ENCODE data around the gene CPEB1. TPM values are rescaled to one million over a fixed set of nuclear protein-coding genes. Genes with fewer than 3 reads are reported as not detected.

The CPEB1 gene
- total RNA-seq, 1 experiment from 2014 or later: 1.0 TPM

DNA sequence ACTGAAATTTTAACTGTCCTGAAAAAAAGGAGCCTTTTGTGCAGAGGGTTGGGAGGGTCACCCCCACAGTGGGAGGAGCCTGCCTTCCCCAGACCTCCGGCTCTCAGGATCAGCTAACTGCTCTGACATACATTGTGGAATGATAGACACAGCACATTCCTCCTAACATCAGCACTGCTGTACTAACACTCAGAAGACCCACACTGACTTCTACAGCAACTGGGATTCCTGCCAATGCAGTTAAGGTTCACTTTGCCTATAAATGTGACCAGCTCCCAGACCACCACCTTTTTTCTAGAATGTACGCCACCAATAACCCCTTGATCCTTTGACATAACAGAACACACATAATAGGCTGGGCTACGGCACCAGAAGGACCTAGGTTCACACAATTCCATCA, 3.2 kb downstream of the CPEB1 start:
- DNase-seq: no peak
- peaks cover 19% of the 10 kb centered on the region; the same call in 1 of the 2 replicates for H3K27me3 ChIP-seq (ENCODE audit: insufficient read depth, low read length)
- no peak overlapping the region for H4K8ac ChIP-seq (replicated peaks; ENCODE audit: insufficient read length, low read depth, low read length)
- peaks cover 2% of the 10 kb centered on the region for H3K23me2 ChIP-seq (ENCODE audit: insufficient read length, low read depth, low read length, poor library complexity, severe bottlenecking)
- peaks cover 88% of the 10 kb centered on the region for H3K27me3 Mint-ChIP-seq (ENCODE audit: low read depth)
- H3K18ac ChIP-seq (ENCODE audit: insufficient read length, low read depth, low read length): no peak overlapping the region
- no peak overlapping the region for H2BK15ac ChIP-seq (ENCODE audit: low read depth, low read length)
- no peak overlapping the region for H3K9ac ChIP-seq (ENCODE audit: extremely low read depth, insufficient read length, low read length)
- no peaks in the 10 kb centered on the region for H3K4me1 ChIP-seq (ENCODE audit: insufficient read depth, low read length)
- no peak overlapping the region for H3K27ac Mint-ChIP-seq
- no CpG with 5 or more reads among the region's 3 CpGs for WGBS (ENCODE audit: extremely low coverage, insufficient read length, low lambda C conversion rate)
- H4K91ac ChIP-seq (ENCODE audit: insufficient read length, low read depth, low read length): no peak overlapping the region
- no peak overlapping the region for H3K14ac ChIP-seq (ENCODE audit: insufficient read depth, low read length)
- H3K56ac ChIP-seq (ENCODE audit: insufficient read length, low read depth, low read length): no peak overlapping the region
- H4K20me1 ChIP-seq (ENCODE audit: control insufficient read depth, insufficient read depth, insufficient read length): no peaks in the 10 kb centered on the region
- no peak overlapping the region for H3T11ph ChIP-seq (ENCODE audit: low read length)
- H3K27ac ChIP-seq (ENCODE audit: insufficient read length, low read depth, low read length): no peak overlapping the region
- H3K36me3 Mint-ChIP-seq (ENCODE audit: insufficient read depth in 1 of 3, low read depth in 3 of 3): peaks cover 0 to 2% (median 0%) of the 10 kb centered on the region in 3 experiments; a peak in 2 of 7 replicates
- H3K23ac ChIP-seq (ENCODE audit: insufficient read length, low read depth, low read length): no peak overlapping the region
- H2AK5ac ChIP-seq (ENCODE audit: insufficient read length, low read length): no peak overlapping the region
- no peaks in the 10 kb centered on the region for H3K79me2 ChIP-seq (ENCODE audit: insufficient read depth, low read length)
- H3K4me1 Mint-ChIP-seq: peaks cover 16 to 21% of the 10 kb centered on the region in 2 experiments
- H3K4me3 Mint-ChIP-seq: no peak overlapping the region; a peak in 1 of 5 replicates
- H2BK120ac ChIP-seq (ENCODE audit: low read depth, low read length, poor library complexity, severe bottlenecking): no peak overlapping the region
- no peaks in the 10 kb centered on the region for H3K9me3 ChIP-seq (ENCODE audit: control insufficient read depth, low read depth, low read length)
- TF ChIP-seq, protein P1, sequence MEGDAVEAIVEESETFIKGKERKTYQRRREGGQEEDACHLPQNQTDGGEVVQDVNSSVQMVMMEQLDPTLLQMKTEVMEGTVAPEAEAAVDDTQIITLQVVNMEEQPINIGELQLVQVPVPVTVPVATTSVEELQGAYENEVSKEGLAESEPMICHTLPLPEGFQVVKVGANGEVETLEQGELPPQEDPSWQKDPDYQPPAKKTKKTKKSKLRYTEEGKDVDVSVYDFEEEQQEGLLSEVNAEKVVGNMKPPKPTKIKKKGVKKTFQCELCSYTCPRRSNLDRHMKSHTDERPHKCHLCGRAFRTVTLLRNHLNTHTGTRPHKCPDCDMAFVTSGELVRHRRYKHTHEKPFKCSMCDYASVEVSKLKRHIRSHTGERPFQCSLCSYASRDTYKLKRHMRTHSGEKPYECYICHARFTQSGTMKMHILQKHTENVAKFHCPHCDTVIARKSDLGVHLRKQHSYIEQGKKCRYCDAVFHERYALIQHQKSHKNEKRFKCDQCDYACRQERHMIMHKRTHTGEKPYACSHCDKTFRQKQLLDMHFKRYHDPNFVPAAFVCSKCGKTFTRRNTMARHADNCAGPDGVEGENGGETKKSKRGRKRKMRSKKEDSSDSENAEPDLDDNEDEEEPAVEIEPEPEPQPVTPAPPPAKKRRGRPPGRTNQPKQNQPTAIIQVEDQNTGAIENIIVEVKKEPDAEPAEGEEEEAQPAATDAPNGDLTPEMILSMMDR (conservative IDR thresholded peaks at IDR 0.05): no peak
- no peak overlapping the region for H2BK20ac ChIP-seq (ENCODE audit: low read depth, low read length, poor library complexity, severe bottlenecking)
- H2BK5ac ChIP-seq (ENCODE audit: insufficient read length, low read length): no peak overlapping the region
- no peak overlapping the region for H3K4ac ChIP-seq (ENCODE audit: low read depth, low read length)
- H3K4me2 ChIP-seq (ENCODE audit: insufficient read depth, insufficient read length, low read length): no peak overlapping the region
- no peaks in the 10 kb centered on the region for H3K79me1 ChIP-seq (ENCODE audit: insufficient read depth, low read depth, low read length, poor library complexity, severe bottlenecking)
- no peak overlapping the region for H2AFZ ChIP-seq (ENCODE audit: low read length)
- no peak overlapping the region for H2BK12ac ChIP-seq (ENCODE audit: insufficient read length, low read depth, low read length)
- H4K5ac ChIP-seq (ENCODE audit: insufficient read length, low read depth, low read length): no peak overlapping the region
- H3K9me3 Mint-ChIP-seq: peaks cover 0 to 4% of the 10 kb centered on the region in 2 experiments; a peak in 2 of 5 replicates

Data from H9 (cell line).